ENCODE data around the gene CDH13.

The CDH13 gene

DNA sequence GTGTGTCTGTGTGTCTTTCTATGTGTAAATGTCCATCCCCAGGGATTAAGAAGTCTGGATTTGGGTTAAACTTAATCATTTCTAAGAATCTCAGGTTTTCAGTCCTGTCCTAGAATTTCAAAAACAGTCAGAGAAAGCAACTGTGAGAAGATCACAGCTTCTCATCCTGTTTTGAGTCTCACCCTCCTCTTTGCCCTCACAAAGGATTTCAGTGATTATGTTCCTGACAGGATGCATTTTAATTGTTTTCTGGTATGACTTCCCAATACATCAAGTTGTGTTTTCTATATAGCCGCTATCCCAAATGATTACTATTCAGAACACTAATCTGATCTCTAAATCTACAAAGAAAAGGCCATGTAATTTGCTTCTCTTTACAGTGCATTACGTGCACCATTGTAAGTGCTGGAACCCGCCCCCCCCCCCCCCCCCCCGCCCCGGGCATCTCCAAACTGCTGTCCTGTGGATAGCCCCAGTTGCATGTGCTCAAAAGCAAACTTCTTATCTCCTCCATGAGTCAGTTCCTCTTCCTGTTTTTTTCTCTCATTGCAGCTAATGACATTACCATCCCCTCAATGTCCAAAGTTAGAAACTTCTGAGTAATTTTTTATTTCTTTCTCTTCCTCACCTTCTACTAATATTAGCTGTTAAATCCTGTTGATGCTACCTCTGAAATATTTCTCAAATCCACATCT, 73.9 kb downstream of the CDH13 start:
- TF ChIP-seq, protein P1, sequence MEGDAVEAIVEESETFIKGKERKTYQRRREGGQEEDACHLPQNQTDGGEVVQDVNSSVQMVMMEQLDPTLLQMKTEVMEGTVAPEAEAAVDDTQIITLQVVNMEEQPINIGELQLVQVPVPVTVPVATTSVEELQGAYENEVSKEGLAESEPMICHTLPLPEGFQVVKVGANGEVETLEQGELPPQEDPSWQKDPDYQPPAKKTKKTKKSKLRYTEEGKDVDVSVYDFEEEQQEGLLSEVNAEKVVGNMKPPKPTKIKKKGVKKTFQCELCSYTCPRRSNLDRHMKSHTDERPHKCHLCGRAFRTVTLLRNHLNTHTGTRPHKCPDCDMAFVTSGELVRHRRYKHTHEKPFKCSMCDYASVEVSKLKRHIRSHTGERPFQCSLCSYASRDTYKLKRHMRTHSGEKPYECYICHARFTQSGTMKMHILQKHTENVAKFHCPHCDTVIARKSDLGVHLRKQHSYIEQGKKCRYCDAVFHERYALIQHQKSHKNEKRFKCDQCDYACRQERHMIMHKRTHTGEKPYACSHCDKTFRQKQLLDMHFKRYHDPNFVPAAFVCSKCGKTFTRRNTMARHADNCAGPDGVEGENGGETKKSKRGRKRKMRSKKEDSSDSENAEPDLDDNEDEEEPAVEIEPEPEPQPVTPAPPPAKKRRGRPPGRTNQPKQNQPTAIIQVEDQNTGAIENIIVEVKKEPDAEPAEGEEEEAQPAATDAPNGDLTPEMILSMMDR (conservative IDR thresholded peaks at IDR 0.05; ENCODE audit: low read length): no peak
- DNase-seq (ENCODE audit: low read depth): peak; percentile 31
- H3K4me3 ChIP-seq (ENCODE audit: low read length): no peak overlapping the region

DNA sequence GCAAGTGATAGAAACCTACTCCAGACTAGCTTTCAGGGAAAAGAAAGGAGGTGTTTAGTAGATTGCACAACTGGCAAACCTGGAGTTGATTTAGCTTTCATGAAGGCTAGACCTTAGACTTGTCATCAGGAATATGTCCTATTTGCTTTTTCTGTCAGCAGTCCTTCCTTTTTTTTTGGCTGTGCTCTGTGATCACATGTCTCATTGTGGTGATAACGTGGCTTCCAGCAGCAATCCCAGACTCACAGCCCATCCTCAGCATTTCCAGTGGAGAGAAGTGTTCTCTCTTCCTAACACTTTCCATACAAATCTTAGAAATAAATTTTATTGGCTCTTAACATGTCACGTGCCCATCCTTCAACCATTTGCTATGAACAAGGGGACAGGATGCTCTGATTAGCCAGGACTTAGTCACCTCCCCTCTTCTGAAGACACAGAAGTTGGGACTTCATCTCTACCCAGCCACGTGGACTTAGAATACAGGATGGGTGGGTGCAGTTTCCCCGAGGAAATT, 74.7 kb downstream of the CDH13 start:
- TF ChIP-seq, protein P1 (conservative IDR thresholded peaks at IDR 0.05; ENCODE audit: low read length): no peak
- DNase-seq (ENCODE audit: low read depth): peak; percentile 24

DNA sequence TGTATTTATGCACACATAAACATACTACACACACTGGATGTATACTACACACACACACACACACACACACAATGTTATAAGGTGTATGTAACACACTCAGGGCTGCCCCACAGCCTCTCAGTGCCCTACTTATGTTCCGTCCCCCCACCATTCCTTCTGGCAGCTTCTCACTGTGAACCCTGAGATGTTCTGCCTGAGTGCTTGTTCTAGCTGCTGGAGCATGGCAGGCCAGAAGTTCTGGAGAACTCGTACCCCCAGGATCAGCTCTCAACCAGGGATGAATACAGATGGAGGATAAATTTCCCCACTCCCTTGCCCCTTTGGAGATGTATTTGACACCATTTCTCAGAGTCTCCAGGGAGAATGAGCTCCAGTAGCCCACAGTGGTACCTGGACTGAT, 76.4 kb downstream of the CDH13 start:
- no peak overlapping the region for H3K4me3 ChIP-seq (ENCODE audit: low read length)
- no peak for DNase-seq (ENCODE audit: low read depth)
- TF ChIP-seq, protein P1 (conservative IDR thresholded peaks at IDR 0.05; ENCODE audit: low read length): no peak

More for the DNA sequence above, 74.7 kb downstream of the CDH13 start:
- no peak overlapping the region for H3K4me3 ChIP-seq (ENCODE audit: low read length)

DNA sequence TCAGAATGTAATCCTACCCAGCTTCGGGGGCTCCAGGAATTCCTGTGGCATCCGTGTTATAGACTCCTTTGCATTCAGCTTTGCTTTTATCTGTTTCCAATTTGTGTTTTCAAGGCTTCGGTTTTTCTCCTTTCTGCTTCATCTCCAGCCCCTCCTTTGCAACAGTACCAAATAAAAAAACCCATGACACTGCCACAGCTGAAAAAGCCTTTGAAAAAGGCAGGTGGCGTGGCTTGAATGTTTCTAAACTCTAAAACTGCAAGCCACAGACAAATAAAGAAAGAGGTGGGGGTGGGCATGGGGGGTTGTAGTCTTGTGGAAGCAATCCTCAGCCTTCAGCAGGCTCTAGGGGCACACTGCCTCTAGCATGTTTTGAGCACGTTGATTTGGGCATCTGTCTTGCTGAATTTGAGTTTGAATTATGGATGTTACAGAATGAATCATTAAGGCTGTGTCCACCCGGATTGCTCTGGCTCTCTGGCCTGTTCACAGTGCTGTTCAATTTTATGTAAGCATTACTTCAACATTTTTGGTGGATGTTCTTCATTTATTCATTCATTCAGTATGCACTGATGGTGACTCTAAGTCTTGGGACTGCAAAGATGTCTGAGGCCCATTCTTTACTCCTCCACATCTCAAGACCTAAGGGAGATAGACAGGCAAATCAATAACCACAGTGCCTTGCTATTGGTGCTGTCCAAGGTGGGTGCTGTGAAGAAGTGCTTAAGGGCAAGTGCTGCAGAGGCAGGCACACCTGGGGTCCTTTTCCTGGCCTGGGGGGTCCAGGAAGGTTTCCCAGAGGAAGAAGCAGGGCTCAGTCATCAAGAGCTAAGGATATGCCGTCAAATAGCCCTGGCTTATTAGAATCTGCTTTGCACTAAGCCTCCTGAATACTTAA, 77.4 kb downstream of the CDH13 start:
- TF ChIP-seq, protein P1 (conservative IDR thresholded peaks at IDR 0.05; ENCODE audit: low read length): no peak
- DNase-seq (ENCODE audit: low read depth): no peak
- no peak overlapping the region for H3K4me3 ChIP-seq (ENCODE audit: low read length)

DNA sequence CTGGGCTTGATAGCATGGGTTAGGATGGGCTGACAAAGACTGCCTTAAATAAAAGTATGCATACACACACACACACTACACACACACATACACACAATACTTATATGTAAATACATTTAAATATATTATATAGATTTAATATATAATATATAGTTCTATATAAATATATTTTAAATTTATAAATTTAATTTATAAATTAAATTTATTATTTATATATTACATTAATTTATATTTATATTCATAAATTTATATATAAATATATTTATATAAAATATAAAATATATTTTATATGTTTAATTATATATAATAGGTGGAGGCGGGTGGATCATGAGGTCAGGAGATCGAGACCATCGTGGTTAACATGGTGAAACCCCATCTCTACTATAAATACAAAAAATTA, 83.2 kb downstream of the CDH13 start:
- TF ChIP-seq, protein P1 (conservative IDR thresholded peaks at IDR 0.05; ENCODE audit: low read length): no peak
- DNase-seq (ENCODE audit: low read depth): no peak
- no peak overlapping the region for H3K4me3 ChIP-seq (ENCODE audit: low read length)

DNA sequence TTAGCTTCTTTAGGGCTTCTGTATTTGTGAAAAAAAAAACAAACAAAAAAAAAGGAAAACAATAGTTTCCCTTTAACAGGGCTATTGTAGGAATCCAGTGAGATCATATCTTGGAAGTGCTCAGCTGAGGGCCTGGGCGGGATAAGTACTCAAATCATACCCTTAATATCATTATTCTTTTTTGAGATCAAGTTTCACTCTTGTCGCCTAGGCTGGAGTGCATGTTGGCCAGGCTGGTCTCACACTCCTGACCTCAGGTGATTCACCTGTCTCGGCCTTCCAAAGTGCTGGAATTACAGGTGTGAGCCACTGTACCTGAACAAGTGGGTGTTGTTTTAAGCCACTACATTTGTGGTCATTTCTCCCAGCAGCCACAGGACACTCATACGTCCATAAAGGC, 87.0 kb downstream of the CDH13 start:
- DNase-seq (ENCODE audit: low read depth): no peak
- no peak overlapping the region for H3K4me3 ChIP-seq (ENCODE audit: low read length)
- TF ChIP-seq, protein P1 (conservative IDR thresholded peaks at IDR 0.05; ENCODE audit: low read length): no peak
